A549 treated with Mapracorat at 1 μM for 4 hours (cell line): ENCODE results near the gene GMPR. TPM values are rescaled to one million over a fixed set of nuclear protein-coding genes. Genes with fewer than 3 reads are reported as not detected.

Experiments
- total RNA-seq: library from RNA; stranded (reverse); fragments of 200-300 nt; extraction: Qiagen RNA extraction; gene quantifications from 5 replicates; pipeline ENCODE4 v1.2.3, GENCODE V29; 2022

The GMPR gene
- 3.8 to 6.8 TPM (median 6.0 TPM) in 5 replicates for total RNA-seq

GRCh38 chr6:16238057-16238962, at the start of gene GMPR:
GMPR (plus strand) TSS chr6:16238587; CDS start chr6:16238694, 107 bp downstream.

Other genes with a start within 250 kb of the GMPR start
- gene MYLIP, start 109.5 kb upstream of the GMPR start, total RNA-seq = 2.1 to 2.5 TPM (median 2.4 TPM) in 5 replicates